DMS79 treated with DMSO at 0.1 percent for 48 hours (cell line): ENCODE data around the gene LARGE1.
"Not testable (repeated sequence)": the region's sequence is repeated elsewhere in the genome, so short reads cannot be mapped to it uniquely, and the experiment has no call there.

Experiments used
- DNase-seq: peaks from one replicate; lab custom pipeline; 2025; lab: John Stamatoyannopoulos, UW

The LARGE1 gene

GRCh38 chr22:33472462-33473344 lies 447.6 kb downstream of the LARGE1 start:
- no peak for DNase-seq

GRCh38 chr22:33470456-33470855 lies 449.8 kb downstream of the LARGE1 start:
- no peak for DNase-seq

GRCh38 chr22:33467620-33468095 lies 452.6 kb downstream of the LARGE1 start:
- no peak for DNase-seq

- DNase-seq, result no peak
Measured at GRCh38 chr22:33467080-33467479, 453.2 kb downstream of the LARGE1 start.

- DNase-seq, result no peak
Measured at GRCh38 chr22:33465554-33465953, 454.7 kb downstream of the LARGE1 start.

- DNase-seq, result no peak
Measured at GRCh38 chr22:33464698-33465097, 455.6 kb downstream of the LARGE1 start.

GRCh38 chr22:33461698-33462434 lies 458.4 kb downstream of the LARGE1 start:
- no peak for DNase-seq

- not testable (repeated sequence) for DNase-seq
Measured at GRCh38 chr22:33461245-33461644, 459.0 kb downstream of the LARGE1 start.

GRCh38 chr22:33459137-33459536 lies 461.1 kb downstream of the LARGE1 start:
- DNase-seq, result no peak

- DNase-seq, result no peak
Measured at GRCh38 chr22:33456511-33456910, 463.8 kb downstream of the LARGE1 start.

- no peak for DNase-seq
Measured at GRCh38 chr22:33455036-33455435, 465.2 kb downstream of the LARGE1 start.

- peak; percentile 5 for DNase-seq
Measured at GRCh38 chr22:33451866-33452469, 468.3 kb downstream of the LARGE1 start.

- DNase-seq, result no peak
Measured at GRCh38 chr22:33450756-33451155, 469.5 kb downstream of the LARGE1 start.

GRCh38 chr22:33447733-33448132 lies 472.5 kb downstream of the LARGE1 start:
- DNase-seq, result no peak

GRCh38 chr22:33443683-33444082 lies 476.6 kb downstream of the LARGE1 start:
- no peak for DNase-seq

- no peak for DNase-seq
Measured at GRCh38 chr22:33440756-33441155, 479.5 kb downstream of the LARGE1 start.

GRCh38 chr22:33438273-33438672 lies 482.0 kb downstream of the LARGE1 start:
- peak; percentile 9 for DNase-seq

- DNase-seq, result no peak
Measured at GRCh38 chr22:33431300-33431699, 489.0 kb downstream of the LARGE1 start.

- DNase-seq, result no peak
Measured at GRCh38 chr22:33429281-33429680, 491.0 kb downstream of the LARGE1 start.

GRCh38 chr22:33427461-33427860 lies 492.8 kb downstream of the LARGE1 start:
- no peak for DNase-seq

- no peak for DNase-seq
Measured at GRCh38 chr22:33426451-33426850, 493.8 kb downstream of the LARGE1 start.

- DNase-seq, result no peak
Measured at GRCh38 chr22:33421859-33422258, 498.4 kb downstream of the LARGE1 start.

GRCh38 chr22:33418484-33418883 lies 501.8 kb downstream of the LARGE1 start:
- no peak for DNase-seq
